ENCODE results near the gene GSTM2. TPM values are rescaled to one million over a fixed set of nuclear protein-coding genes. Genes with fewer than 3 reads are reported as not detected.
"Not testable (repeated sequence)": the region's sequence is repeated elsewhere in the genome, so short reads cannot be mapped to it uniquely, and the experiment has no call there.

GSTM2 gene
- total and polyA plus RNA-seq, 11 donors: 20.5 to 101 (median 62.3) TPM

GRCh38 chr1:109659145-109659544, 8.7 kb upstream of the GSTM2 start:
- H3K36me3 ChIP-seq: peaks cover 0 to 44% (median 24%) of the 10 kb centered on the region in 9 donors
- TF ChIP-seq, protein P1, sequence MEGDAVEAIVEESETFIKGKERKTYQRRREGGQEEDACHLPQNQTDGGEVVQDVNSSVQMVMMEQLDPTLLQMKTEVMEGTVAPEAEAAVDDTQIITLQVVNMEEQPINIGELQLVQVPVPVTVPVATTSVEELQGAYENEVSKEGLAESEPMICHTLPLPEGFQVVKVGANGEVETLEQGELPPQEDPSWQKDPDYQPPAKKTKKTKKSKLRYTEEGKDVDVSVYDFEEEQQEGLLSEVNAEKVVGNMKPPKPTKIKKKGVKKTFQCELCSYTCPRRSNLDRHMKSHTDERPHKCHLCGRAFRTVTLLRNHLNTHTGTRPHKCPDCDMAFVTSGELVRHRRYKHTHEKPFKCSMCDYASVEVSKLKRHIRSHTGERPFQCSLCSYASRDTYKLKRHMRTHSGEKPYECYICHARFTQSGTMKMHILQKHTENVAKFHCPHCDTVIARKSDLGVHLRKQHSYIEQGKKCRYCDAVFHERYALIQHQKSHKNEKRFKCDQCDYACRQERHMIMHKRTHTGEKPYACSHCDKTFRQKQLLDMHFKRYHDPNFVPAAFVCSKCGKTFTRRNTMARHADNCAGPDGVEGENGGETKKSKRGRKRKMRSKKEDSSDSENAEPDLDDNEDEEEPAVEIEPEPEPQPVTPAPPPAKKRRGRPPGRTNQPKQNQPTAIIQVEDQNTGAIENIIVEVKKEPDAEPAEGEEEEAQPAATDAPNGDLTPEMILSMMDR (IDR thresholded peaks at IDR 0.05): no peak
- TF ChIP-seq POLR2A (IDR thresholded peaks at IDR 0.05): no peak
- H3K9me3 ChIP-seq: no peaks in the 10 kb centered on the region
- 55 to 65% (median 59%) methylated on average over 2 of the region's 2 CpGs for WGBS, 4 donors
- H3K27ac ChIP-seq: no peak overlapping the region
- no peaks in the 10 kb centered on the region for H3K27me3 ChIP-seq
- intact Hi-C loops (cut with DNase I): no loop called here
- H3K4me1 ChIP-seq: peaks cover 0 to 28% (median 13%) of the 10 kb centered on the region in 12 donors
- ATAC-seq (no peak), DNase-seq (no peak)
- no peak overlapping the region for H3K4me3 ChIP-seq

GRCh38 chr1:109659997-109660690, 7.7 kb upstream of the GSTM2 start:
- TF ChIP-seq POLR2A (IDR thresholded peaks at IDR 0.05): no peak
- TF ChIP-seq, protein P1 (IDR thresholded peaks at IDR 0.05): no peak
- peaks cover 0 to 20% (median 10%) of the 10 kb centered on the region in 12 donors for H3K4me1 ChIP-seq
- H3K27ac ChIP-seq: no peak overlapping the region
- ATAC-seq: no peak
- DNase-seq: no peak
- 77 to 86% (median 83%) methylated on average over 5 of the region's 5 CpGs for WGBS, 4 donors
- no peak overlapping the region for H3K4me3 ChIP-seq
- no peaks in the 10 kb centered on the region for H3K27me3 ChIP-seq
- H3K9me3 ChIP-seq: no peaks in the 10 kb centered on the region
- peaks cover 0 to 48% (median 25%) of the 10 kb centered on the region in 9 donors for H3K36me3 ChIP-seq
- intact Hi-C loops (cut with DNase I): no loop called here

- H3K4me3 ChIP-seq; DNase-seq; intact Hi-C loops (cut with DNase I); H3K9me3 ChIP-seq; H3K27ac ChIP-seq; ATAC-seq; H3K27me3 ChIP-seq: not testable (repeated sequence)
- peaks cover 0 to 53% (median 25%) of the 10 kb centered on the region in 9 donors for H3K36me3 ChIP-seq
- 47 to 88% (median 74%) methylated on average over 3 of the region's 4 CpGs for WGBS, 4 donors
- H3K4me1 ChIP-seq: peaks cover 0 to 14% (median 6%) of the 10 kb centered on the region in 12 donors
Measured at GRCh38 chr1:109660691-109661026, 7.2 kb upstream of the GSTM2 start.

DNA sequence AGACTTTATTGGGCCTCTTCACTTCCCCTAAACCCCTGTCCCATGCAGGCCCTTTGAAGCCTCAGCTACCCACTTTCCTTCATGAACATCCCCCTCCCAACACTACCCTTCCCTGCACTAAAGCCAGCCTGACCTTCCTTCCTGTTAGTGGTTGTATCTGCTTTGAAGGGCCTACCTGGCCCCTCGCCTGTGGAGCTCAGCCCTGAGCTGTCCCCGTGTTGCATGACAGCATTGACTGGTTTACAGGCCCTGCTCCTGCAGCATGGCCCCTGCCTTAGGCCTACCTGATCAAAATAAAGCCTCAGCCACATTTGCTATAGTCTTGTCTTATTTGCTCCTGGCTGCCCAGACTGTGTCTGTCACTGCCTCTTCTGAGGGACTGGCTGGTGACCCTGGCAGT, 6.5 kb upstream of the GSTM2 start:
- ATAC-seq: no peak
- Histone ChIP-seq H3K4me3 (no peak overlapping the region), H3K27me3 (no peaks in the 10 kb centered on the region), H3K36me3 (peaks cover 0 to 55% (median 25%) of the 10 kb centered on the region in 9 donors), H3K4me1 (peaks cover 0 to 13% (median 5%) of the 10 kb centered on the region in 12 donors), H3K27ac (no peak overlapping the region), H3K9me3 (no peaks in the 10 kb centered on the region)
- DNase-seq: no peak
- WGBS, 4 donors: 77 to 80% (median 78%) methylated on average over 2 of the region's 2 CpGs
- no peak for TF ChIP-seq POLR2A (IDR thresholded peaks at IDR 0.05)
- TF ChIP-seq, protein P1 (IDR thresholded peaks at IDR 0.05): no peak
- intact Hi-C loops (cut with DNase I): no loop called here

Data from heart left ventricle (tissue), 16 donors.